ENCODE results near the gene FBXL14.

GRCh38 chr12:1587927-1588574 is 6.3 kb downstream of the FBXL14 start:
- no peak for TF ChIP-seq CTCF (IDR thresholded peaks at IDR 0.05)
- no peak for TF ChIP-seq POLR2A (IDR thresholded peaks at IDR 0.05; ENCODE audit: low read length)
- TF ChIP-seq E2F6 (IDR thresholded peaks at IDR 0.05; ENCODE audit: borderline replicate concordance, low read depth): no peak
- TF ChIP-seq CBX8 (IDR thresholded peaks at IDR 0.05): no peak
- TF ChIP-seq CEBPB (IDR thresholded peaks at IDR 0.05): no peak
- TF ChIP-seq RCOR1 (IDR thresholded peaks at IDR 0.05; ENCODE audit: low read depth, low read length): no peak
- TF ChIP-seq HMGXB4 (CRISPR knock-in tag; IDR thresholded peaks at IDR 0.05; ENCODE audit: borderline replicate concordance): no peak
- TF ChIP-seq EP300 (IDR thresholded peaks at IDR 0.05): no peak
- no peak for TF ChIP-seq MAX (IDR thresholded peaks at IDR 0.05)
- TF ChIP-seq MYC (IDR thresholded peaks at IDR 0.05; ENCODE audit: borderline replicate concordance, low read length): no peak
- no peak for TF ChIP-seq USF2 (IDR thresholded peaks at IDR 0.05)
- no peak for TF ChIP-seq SMC3 (IDR thresholded peaks at IDR 0.05)
- no peak for TF ChIP-seq RFX5 (IDR thresholded peaks at IDR 0.05)
